IMR-90 (cell line): Measurements from ENCODE around the gene CHRD. TPM values are rescaled to one million over a fixed set of nuclear protein-coding genes. Genes with fewer than 3 reads are reported as not detected.

Source experiments
- ATAC-seq: fragments of 200-7000 bp; cut with Tn5 transposase; 2 replicates; pipeline ENCODE4 v1.9.1; 2020; ENCODE audit warnings: low read depth, mild to moderate bottlenecking, moderate library complexity
- BruUV-seq: library from RNA; stranded (reverse); fragments of 400-500 nt; replicated peaks from 2 replicates; lab custom pipeline; 2021; lab: Mats Ljungman, UMichigan
- CTCF ChIA-PET: fragments of 300-600 bp; formaldehyde crosslinking; extraction: SDS; loops from one replicate; lab custom pipeline; 2021; ENCODE audit warnings: antibody characterized with exemption; lab: Yijun Ruan, JAX
- POLR2A ChIA-PET: fragments of 300-600 bp; sonication (Branson Sonifier 250); formaldehyde crosslinking; loops from one replicate; lab custom pipeline; 2022; ENCODE audit warnings: antibody characterized with exemption; ENCODE audit not compliant: unreplicated experiment; lab: Charles Lee
- DNase-seq: peaks from one replicate; pipeline ENCODE4 v3.0.0; 2013
- H2AFZ ChIP-seq: replicated peaks from 2 replicates; pipeline ENCODE3; 2013; ENCODE audit warnings: low read length, mild to moderate bottlenecking; ENCODE audit not compliant: poor library complexity
- H2AK5ac ChIP-seq: 2 replicates; pipeline ENCODE4 v1.6.1; 2013; ENCODE audit warnings: low read depth, low read length, inconsistent platforms
- H2AK9ac ChIP-seq: replicated peaks from 2 replicates; pipeline ENCODE3; 2013; ENCODE audit warnings: mild to moderate bottlenecking, low read depth, low read length, moderate library complexity; ENCODE audit not compliant: poor library complexity
- H2BK120ac ChIP-seq: 2 replicates; pipeline ENCODE4 v1.6.1; 2013; ENCODE audit warnings: low read depth, low read length, inconsistent platforms
- H2BK15ac ChIP-seq: 3 replicates; pipeline ENCODE4 v1.6.1; 2013; ENCODE audit warnings: low read depth, low read length, inconsistent platforms
- H2BK20ac ChIP-seq: 2 replicates; pipeline ENCODE4 v1.6.1; 2013; ENCODE audit warnings: low read depth, mild to moderate bottlenecking, inconsistent platforms, low read length, moderate library complexity
- H2BK5ac ChIP-seq: 2 replicates; pipeline ENCODE4 v1.6.1; 2013; ENCODE audit warnings: mild to moderate bottlenecking, low read depth, low read length, inconsistent platforms; ENCODE audit not compliant: poor library complexity, severe bottlenecking
- H3K14ac ChIP-seq: replicated peaks from 2 replicates; pipeline ENCODE4 v1.6.1; 2013; ENCODE audit warnings: low read depth, low read length, inconsistent platforms
- H3K18ac ChIP-seq: 2 replicates; pipeline ENCODE4 v1.6.1; 2013; ENCODE audit warnings: low read depth, low read length, control low read depth
- H3K23ac ChIP-seq: 2 replicates; pipeline ENCODE4 v1.6.1; 2013; ENCODE audit warnings: low read depth, low read length, inconsistent platforms
- H3K27ac ChIP-seq: 2 replicates; pipeline ENCODE4 v1.5.1; 2013; ENCODE audit warnings: mild to moderate bottlenecking, control low read depth, low read length; ENCODE audit not compliant: insufficient read depth
- H3K27me3 ChIP-seq: 2 replicates; pipeline ENCODE4 v1.6.1; 2013; ENCODE audit warnings: low read length; ENCODE audit not compliant: control insufficient read depth, insufficient read depth
- H3K36me3 ChIP-seq: 2 replicates; pipeline ENCODE4 v1.6.1; 2013; ENCODE audit warnings: low read length, mixed read lengths; ENCODE audit not compliant: control insufficient read depth, insufficient read depth
- H3K4ac ChIP-seq: 2 replicates; pipeline ENCODE4 v1.6.1; 2013; ENCODE audit warnings: low read depth, low read length, inconsistent platforms
- H3K4me1 ChIP-seq: 2 replicates; pipeline ENCODE4 v1.6.1; 2013; ENCODE audit warnings: low read length, mixed read lengths; ENCODE audit not compliant: control insufficient read depth, insufficient read depth
- H3K4me2 ChIP-seq: 2 replicates; pipeline ENCODE4 v1.6.1; 2013; ENCODE audit warnings: low read depth, mild to moderate bottlenecking, control low read depth, low read length, moderate library complexity
- H3K4me3 ChIP-seq: 2 replicates; pipeline ENCODE4 v1.5.1; 2013; ENCODE audit warnings: low read depth, mild to moderate bottlenecking, control low read depth, low read length, moderate library complexity; ENCODE audit not compliant: insufficient read depth
- H3K56ac ChIP-seq: 2 replicates; pipeline ENCODE4 v1.6.1; 2013; ENCODE audit warnings: low read length, inconsistent platforms; ENCODE audit not compliant: insufficient read depth; ENCODE audit errors: extremely low read depth
- H3K79me1 ChIP-seq, 2 experiments: 2 replicates each; pipeline ENCODE4 v1.6.1; 2013; ENCODE audit warnings: low read length in 2 of 2, inconsistent platforms in 1 of 2, low read depth in 1 of 2
- H3K9ac ChIP-seq: 2 replicates; pipeline ENCODE4 v1.6.1; 2013; ENCODE audit warnings: low read depth, low read length, control low read depth
- H3K9me1 ChIP-seq: 2 replicates; pipeline ENCODE4 v1.6.1; 2013; ENCODE audit warnings: low read length, inconsistent platforms; ENCODE audit not compliant: insufficient read depth
- H3K9me3 ChIP-seq: 2 replicates; pipeline ENCODE4 v1.6.1; 2013; ENCODE audit warnings: low read length; ENCODE audit not compliant: control insufficient read depth, insufficient read depth
- H4K20me1 ChIP-seq: 2 replicates; pipeline ENCODE4 v1.6.1; 2013; ENCODE audit warnings: low read length, inconsistent platforms; ENCODE audit not compliant: insufficient read depth
- H4K5ac ChIP-seq: 2 replicates; pipeline ENCODE4 v1.6.1; 2013; ENCODE audit warnings: mild to moderate bottlenecking, low read depth, low read length, control low read depth
- H4K8ac ChIP-seq, 2 experiments: 2 replicates each; pipeline ENCODE4 v1.6.1; 2013; ENCODE audit warnings: low read depth in 2 of 2, low read length in 2 of 2, control low read depth in 1 of 2, inconsistent platforms in 1 of 2
- H4K91ac ChIP-seq: 2 replicates; pipeline ENCODE4 v1.6.1; 2013; ENCODE audit warnings: low read depth, low read length, inconsistent platforms; ENCODE audit not compliant: insufficient read depth
- FOS ChIP-seq: fragments of 150-350 bp; IDR thresholded peaks from 2 replicates; pipeline ENCODE4 v1.6.1; 2016; ENCODE audit warnings: low read depth, low read length
- MAFK ChIP-seq: IDR thresholded peaks from 2 replicates; pipeline ENCODE4 v1.6.1; 2012; ENCODE audit warnings: low read depth, low read length, improper control_type of control experiment
- MAZ ChIP-seq: IDR thresholded peaks from 2 replicates; pipeline ENCODE4 v1.6.1; 2012; ENCODE audit warnings: low read depth, mild to moderate bottlenecking, low read length, improper control_type of control experiment, moderate library complexity, borderline replicate concordance
- WGBS, 2 experiments: methylation state at CpG; one replicate each; pipeline versions ENCODE4 v1.1.5 to v1.1.7; 2013; ENCODE audit warnings: missing lambda C conversion rate in 2 of 2; ENCODE audit not compliant: insufficient read length in 1 of 2; ENCODE audit errors: extremely low coverage in 2 of 2; 5-methylcytosine and 5-hydroxymethylcytosine counted together
- dilution Hi-C: fragments of 300-500 bp; cut with HindIII; formaldehyde crosslinking; loops from one replicate; pipeline ENCODE4 v1.14.3; 2018; ENCODE audit warnings: low sequenced_read_pairs; ENCODE audit not compliant: unreplicated experiment
- in situ Hi-C: fragments of 300-500 bp; cut with MboI; formaldehyde crosslinking; loops from 3 replicates; pipeline ENCODE4 v1.14.3; 2019; ENCODE audit warnings: low sequenced_read_pairs, inconsistent platforms, mixed read lengths
- intact Hi-C: fragments of 100-400 bp; cut with micrococcal nuclease; formaldehyde crosslinking; loops from 2 replicates; pipeline ENCODE4 v1.10.0; 2022
- polyA plus RNA-seq, 3 experiments: library from polyadenylated mRNA; depleted of rRNA; stranded (reverse); fragments of >200 nt; gene quantifications; 2 replicates each; pipeline ENCODE4 v1.2.3, GENCODE V29; 2012; ENCODE audit warnings: low replicate concordance in 1 of 3
- total RNA-seq: library from RNA; depleted of rRNA; stranded (reverse); fragments of >200 nt; gene quantifications from 2 replicates; pipeline ENCODE4 v1.2.3, GENCODE V29; 2012

Gene CHRD
- total and polyA plus RNA-seq, 2 of the 4 experiments (the other 2 are of a cell fraction) = under 0.01 to 0.09 TPM

GRCh38 chr3:184399410-184399809 lies 19.6 kb downstream of the CHRD start:
- Histone ChIP-seq H2AFZ (no peak overlapping the region), H3K18ac (no peak overlapping the region), H3K4me3 (no peak overlapping the region), H2BK120ac (no peak overlapping the region), H4K5ac (no peak overlapping the region), H3K14ac (no peak overlapping the region), H3K79me1 (no peaks in the 10 kb centered on the region), H3K9ac (no peak overlapping the region), H3K4me2 (no peak overlapping the region), H3K4me1 (no peaks in the 10 kb centered on the region), H2AK9ac (no peak overlapping the region), H3K27ac (no peak overlapping the region), H4K20me1 (no peaks in the 10 kb centered on the region), H4K8ac (no peak overlapping the region), H3K4ac (no peak overlapping the region), H3K56ac (no peak overlapping the region), H2BK5ac (no peak overlapping the region), H3K36me3 (no peaks in the 10 kb centered on the region), H3K9me1 (no peaks in the 10 kb centered on the region; the same call in 1 of the 2 replicates), H2AK5ac (no peak overlapping the region), H3K27me3 (peaks cover 43% of the 10 kb centered on the region), H2BK20ac (no peak overlapping the region), H4K91ac (no peak overlapping the region), H2BK15ac (no peak overlapping the region), H3K9me3 (no peaks in the 10 kb centered on the region), H3K23ac (no peak overlapping the region)
- in situ Hi-C loops (no loop called here), dilution Hi-C loops (no loop called here), intact Hi-C loops (loop anchor here (5.0 kb wide), 1 partner anchor 123 kb away; no protein-coding TSS in a partner anchor)
- WGBS, 2 experiments = no CpG with 5 or more reads among the region's 9 CpGs
- TF ChIP-seq MAFK = no peak
- TF ChIP-seq MAZ = peak; percentile 36; the same call in 1 of the 2 replicates
- peak; percentile 41; the same call in 1 of the 2 replicates for TF ChIP-seq FOS
- POLR2A ChIA-PET = interaction anchor here (0.6 to 0.9 kb wide), 3 partner anchors 14 to 455 kb away, joined by 3 to 7 read pairs (median 4); no protein-coding TSS in a partner anchor
- ATAC-seq = peak; percentile 99
- BruUV-seq = no TSS peak
- CTCF ChIA-PET = interaction anchor here (0.6 to 1.0 kb wide), 6 partner anchors 28 to 467 kb away, joined by 3 to 5 read pairs (median 4); no protein-coding TSS in a partner anchor
- DNase-seq = peak; percentile 96
